Adrenal gland (tissue), 12 donors: ENCODE measurements around the gene FARP1. TPM values are rescaled to one million over a fixed set of nuclear protein-coding genes. Genes with fewer than 3 reads are reported as not detected.

Experiments
- DNase-seq, 7 donors: peaks; one replicate each; pipeline ENCODE4 v3.0.0-alpha.2; 2019 to 2020
- H3K27ac ChIP-seq, 5 donors: fragments of 200-600 bp; sonication (generic) in 4 of 5; 1 replicate in 3 of 5; 2 replicates in 2 of 5; pipeline versions ENCODE4 v1.5.1 to v1.8.0; 2016 to 2020; ENCODE audit warnings: mild to moderate bottlenecking in 1 of 5
- H3K27me3 ChIP-seq: fragments of 200-600 bp; 2 replicates; pipeline ENCODE4 v1.8.0; 2021
- H3K36me3 ChIP-seq, 2 donors: fragments of 200-600 bp; replicated peaks in 1 of 2; 1 replicate in 1 of 2; 2 replicates in 1 of 2; pipeline versions ENCODE4 v1.5.1 to v1.8.0; 2018 to 2022
- H3K4me1 ChIP-seq, 2 donors: fragments of 200-600 bp; replicated peaks in 1 of 2; 1 replicate in 1 of 2; 2 replicates in 1 of 2; pipeline versions ENCODE4 v1.5.1 to v1.8.0; 2018 to 2021
- H3K4me3 ChIP-seq, 4 donors: fragments of 200-600 bp; sonication (generic) in 3 of 4; one replicate each; pipeline ENCODE4 v1.5.1; 2016 to 2018
- H3K9me3 ChIP-seq, 3 donors: fragments of 200-600 bp; sonication (generic) in 1 of 3; replicated peaks in 1 of 3; 1 replicate in 2 of 3; 2 replicates in 1 of 3; pipeline versions ENCODE4 v1.5.1 to v1.8.0; 2016 to 2021
- POLR2A ChIP-seq, 2 donors: fragments of 450-650 bp; IDR thresholded peaks; one replicate each; pipeline ENCODE4 v1.6.1; 2017; ENCODE audit warnings: antibody characterized with exemption in 2 of 2, mild to moderate bottlenecking in 2 of 2, moderate library complexity in 1 of 2
- WGBS, 4 donors: extraction: QIAGEN DNeasy Blood & Tissue Kit in 2 of 4; methylation state at CpG; one replicate each; pipeline versions ENCODE4 v1.1.5 to v1.1.7; 2013 to 2017; 5-methylcytosine and 5-hydroxymethylcytosine counted together
- intact Hi-C, 2 donors: fragments of 100-400 bp; cut with DNase I; formaldehyde crosslinking; loops; one replicate each; pipeline versions ENCODE4 v1.14.1 to v1.15.0; 2022 to 2023
- polyA plus RNA-seq, 3 donors: library from polyadenylated mRNA; stranded (reverse); fragments of 200-250 nt in 2 of 3; fragments of 350-450 nt in 1 of 3; fragmentation: Illumina TruSeq in 1 of 3; extraction: RNeasy Lipid Tissue Mini Kit (QIAGEN cat#74804) in 1 of 3; gene quantifications; one replicate each; pipeline ENCODE4 v1.2.3, GENCODE V29; 2013 to 2014
- total RNA-seq, 9 donors: library from RNA; depleted of rRNA in 4 of 9; stranded (reverse); fragments of >200 nt in 4 of 9; fragments of 120-200 nt in 1 of 9; fragmentation: NEBNext Ultra II Directional in 1 of 9; extraction: Animal tissue kit (Norgen Biotek cat#: 25700) in 1 of 9; gene quantifications; one replicate each; pipeline versions ENCODE4 v1.1.0 to v1.2.4, GENCODE V29; 2013 to 2023
- TF ChIP-seq, protein P1 (sequence below), 6 experiments: fragments of 450-650 bp in 4 of 6; fragments of 200-600 bp in 2 of 6; sonication (generic) in 1 of 6; IDR thresholded peaks; 1 replicate in 5 of 6; 2 replicates in 1 of 6; pipeline versions ENCODE4 v1.5.1 to v1.8.0; 2016 to 2021; ENCODE audit warnings: antibody characterized with exemption in 6 of 6, mild to moderate bottlenecking in 2 of 6, moderate library complexity in 1 of 6
- donor health status: healthy with polysubstance abuse.
- donor health status: Bipolar disorder and iron deficiency.
- donor health status: DM: yes; HTN: yes; CAD: no.
- donor health status: DM: no; HTN: no; CAD: no.
- donor health status: DM: no; HTN: no; CAD: no.
- donor health status: DM: yes; HTN: yes; CAD: no.

Gene FARP1
- total and polyA plus RNA-seq, 12 donors: 27.1 to 304 (median 71.6) TPM

DNA sequence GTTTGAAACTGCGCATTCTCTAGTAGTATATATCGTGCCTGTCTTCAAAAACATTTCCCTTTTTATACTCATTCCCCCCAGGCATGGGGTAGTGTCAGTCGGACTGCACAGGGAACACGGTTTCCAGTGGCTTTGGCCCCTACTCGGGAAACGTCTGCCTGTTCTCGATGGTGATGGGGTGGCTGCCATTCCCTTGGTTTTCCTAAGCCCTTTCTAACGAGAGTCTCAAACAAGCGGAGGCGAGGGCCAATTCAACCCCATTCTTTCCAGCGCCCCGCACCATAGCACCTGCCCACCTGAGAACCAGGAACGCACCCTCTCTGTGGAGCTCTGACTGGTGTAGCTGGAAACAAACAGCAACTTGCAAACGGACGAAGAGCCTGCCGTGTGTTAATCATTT lies 306.4 kb downstream of the FARP1 start:
- Histone ChIP-seq H3K4me3 (no peak overlapping the region), H3K36me3 (peaks cover 0 to 36% of the 10 kb centered on the region in 2 donors), H3K27ac (no peak overlapping the region), H3K9me3 (no peaks in the 10 kb centered on the region), H3K4me1 (peaks cover 0 to 9% of the 10 kb centered on the region in 2 donors), H3K27me3 (no peaks in the 10 kb centered on the region)
- 91 to 93% (median 92%) methylated on average over 15 to 16 of the region's 16 CpGs for WGBS, 4 donors
- intact Hi-C loops: loop anchor here (5.0 to 10.0 kb wide), 2 partner anchors 203 to 396 kb away; no protein-coding TSS in a partner anchor
- no peak for DNase-seq
- TF ChIP-seq POLR2A (IDR thresholded peaks at IDR 0.05): no peak
- TF ChIP-seq, protein P1, sequence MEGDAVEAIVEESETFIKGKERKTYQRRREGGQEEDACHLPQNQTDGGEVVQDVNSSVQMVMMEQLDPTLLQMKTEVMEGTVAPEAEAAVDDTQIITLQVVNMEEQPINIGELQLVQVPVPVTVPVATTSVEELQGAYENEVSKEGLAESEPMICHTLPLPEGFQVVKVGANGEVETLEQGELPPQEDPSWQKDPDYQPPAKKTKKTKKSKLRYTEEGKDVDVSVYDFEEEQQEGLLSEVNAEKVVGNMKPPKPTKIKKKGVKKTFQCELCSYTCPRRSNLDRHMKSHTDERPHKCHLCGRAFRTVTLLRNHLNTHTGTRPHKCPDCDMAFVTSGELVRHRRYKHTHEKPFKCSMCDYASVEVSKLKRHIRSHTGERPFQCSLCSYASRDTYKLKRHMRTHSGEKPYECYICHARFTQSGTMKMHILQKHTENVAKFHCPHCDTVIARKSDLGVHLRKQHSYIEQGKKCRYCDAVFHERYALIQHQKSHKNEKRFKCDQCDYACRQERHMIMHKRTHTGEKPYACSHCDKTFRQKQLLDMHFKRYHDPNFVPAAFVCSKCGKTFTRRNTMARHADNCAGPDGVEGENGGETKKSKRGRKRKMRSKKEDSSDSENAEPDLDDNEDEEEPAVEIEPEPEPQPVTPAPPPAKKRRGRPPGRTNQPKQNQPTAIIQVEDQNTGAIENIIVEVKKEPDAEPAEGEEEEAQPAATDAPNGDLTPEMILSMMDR (IDR thresholded peaks at IDR 0.05): no peak

- intact Hi-C loops: loop anchor here in 1 of 2 donors (10.0 kb wide), 1 partner anchor 135 kb away; no protein-coding TSS in a partner anchor
- Histone ChIP-seq H3K9me3 (no peaks in the 10 kb centered on the region), H3K27ac (peak overlapping the region in 1 of 5 donors; percentile 7), H3K27me3 (no peaks in the 10 kb centered on the region), H3K4me3 (no peak overlapping the region), H3K36me3 (peaks cover 0 to 36% of the 10 kb centered on the region in 2 donors), H3K4me1 (peaks cover 6 to 16% of the 10 kb centered on the region in 2 donors)
- TF ChIP-seq, protein P1 (IDR thresholded peaks at IDR 0.05): no peak
- no peak for TF ChIP-seq POLR2A (IDR thresholded peaks at IDR 0.05)
- 53 to 70% (median 58%) methylated on average over 1 of the region's 1 CpG for WGBS, 4 donors
- no peak for DNase-seq
Measured at GRCh38 chr13:98450026-98450425, 307.1 kb downstream of the FARP1 start.

DNA sequence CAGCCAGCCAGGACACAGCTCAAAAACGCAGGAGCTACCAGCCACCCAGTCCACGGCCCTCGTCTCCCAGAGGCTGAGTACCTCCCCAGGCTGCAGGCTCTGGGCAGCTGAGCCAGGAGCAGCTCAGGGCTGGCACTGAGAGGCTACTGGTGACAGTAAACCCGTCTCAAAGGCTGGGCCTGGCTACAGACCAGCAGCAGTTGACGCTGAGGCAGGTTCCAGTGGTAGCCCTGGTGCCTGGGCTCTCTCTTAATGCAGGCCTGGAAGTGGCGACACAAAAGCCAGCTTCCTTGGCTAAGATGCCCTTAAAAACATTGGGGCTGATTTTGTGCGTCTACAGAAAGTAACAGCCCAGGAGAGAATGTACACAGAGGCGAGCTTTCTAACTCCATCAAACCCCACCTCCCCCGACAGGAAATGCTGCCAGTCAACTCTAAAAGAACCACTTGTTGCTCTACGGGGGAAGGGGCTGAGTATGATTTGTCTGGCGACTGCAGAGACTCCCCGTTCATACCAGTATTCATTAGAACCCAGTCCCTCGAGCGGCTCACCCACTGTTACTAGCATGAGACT lies 307.7 kb downstream of the FARP1 start:
- DNase-seq: peak in 1 of 7 donors; percentile 34
- peaks cover 6 to 19% of the 10 kb centered on the region in 2 donors for H3K4me1 ChIP-seq
- TF ChIP-seq, protein P1 (IDR thresholded peaks at IDR 0.05): no peak
- TF ChIP-seq POLR2A (IDR thresholded peaks at IDR 0.05): no peak
- no peak overlapping the region for H3K4me3 ChIP-seq
- no peaks in the 10 kb centered on the region for H3K9me3 ChIP-seq
- H3K27ac ChIP-seq: no peak overlapping the region
- intact Hi-C loops: loop anchor here in 1 of 2 donors (10.0 kb wide), 1 partner anchor 134 kb away; no protein-coding TSS in a partner anchor
- H3K36me3 ChIP-seq: peaks cover 0 to 36% of the 10 kb centered on the region in 2 donors
- 80 to 85% (median 82%) methylated on average over 10 to 14 of the region's 14 CpGs for WGBS, 4 donors
- no peaks in the 10 kb centered on the region for H3K27me3 ChIP-seq

GRCh38 chr13:98451676-98452470 lies 309.0 kb downstream of the FARP1 start:
- DNase-seq: peak in 1 of 7 donors; percentile 30
- intact Hi-C loops: loop anchor here in 1 of 2 donors (10.0 kb wide), 1 partner anchor 133 kb away; no protein-coding TSS in a partner anchor
- Histone ChIP-seq H3K36me3 (peaks cover 0 to 38% of the 10 kb centered on the region in 2 donors), H3K4me1 (peaks cover 6 to 19% of the 10 kb centered on the region in 2 donors), H3K27me3 (no peaks in the 10 kb centered on the region), H3K4me3 (no peak overlapping the region), H3K9me3 (no peaks in the 10 kb centered on the region), H3K27ac (peak overlapping the region in 1 of 5 donors; percentile 29)
- 71 to 84% (median 79%) methylated on average over 22 to 23 of the region's 23 CpGs for WGBS, 4 donors
- no peak for TF ChIP-seq POLR2A (IDR thresholded peaks at IDR 0.05)
- TF ChIP-seq, protein P1 (IDR thresholded peaks at IDR 0.05): no peak
